ENCODE measurements around the gene PRM2.

GRCh38 chr16:11325404-11326083 is 49.3 kb upstream of the PRM2 start:
- no peak for TF ChIP-seq REST (IDR thresholded peaks at IDR 0.05; ENCODE audit: insufficient read depth in 1 of 2, low read depth in 2 of 2, low read length in 2 of 2)
- no peak for TF ChIP-seq TAF1 (IDR thresholded peaks at IDR 0.05; ENCODE audit: borderline replicate concordance, insufficient read depth, low read length)
- TF ChIP-seq POLR2AphosphoS5 (IDR thresholded peaks at IDR 0.05; ENCODE audit: low read depth, low read length), result no peak

All from PFSK-1 (cell line).